ENCODE measurements around the gene DPF3.

The DPF3 gene

GRCh38 chr14:72839753-72840607, 53.9 kb downstream of the DPF3 start:
- no peak for DNase-seq (ENCODE audit: low spot score)

DNA sequence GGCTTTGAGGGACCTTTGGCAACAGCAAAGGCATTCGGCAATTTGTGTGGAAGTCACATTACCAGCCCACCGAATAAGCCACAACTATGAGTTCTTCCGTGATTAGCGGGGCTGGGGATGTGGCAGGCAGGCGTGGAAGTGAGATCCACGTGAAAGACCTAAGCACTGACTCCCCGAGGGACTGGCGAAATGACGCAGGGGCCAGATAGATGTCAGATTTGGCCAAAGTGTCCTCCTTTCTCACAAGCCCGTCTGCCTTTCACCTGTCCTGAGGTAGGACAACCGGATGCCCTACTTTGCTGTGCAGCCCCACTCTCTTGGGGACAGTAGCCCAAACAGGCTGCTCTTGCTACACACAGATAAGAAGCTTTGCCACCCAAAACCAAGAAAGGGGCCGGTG, 54.5 kb downstream of the DPF3 start:
- no peak for DNase-seq (ENCODE audit: low spot score)

- no peak for DNase-seq (ENCODE audit: low spot score)
Observed at GRCh38 chr14:72836085-72836484, 57.8 kb downstream of the DPF3 start.

- no peak for DNase-seq (ENCODE audit: low spot score)
Observed at GRCh38 chr14:72833174-72833573, 60.7 kb downstream of the DPF3 start.

DNA sequence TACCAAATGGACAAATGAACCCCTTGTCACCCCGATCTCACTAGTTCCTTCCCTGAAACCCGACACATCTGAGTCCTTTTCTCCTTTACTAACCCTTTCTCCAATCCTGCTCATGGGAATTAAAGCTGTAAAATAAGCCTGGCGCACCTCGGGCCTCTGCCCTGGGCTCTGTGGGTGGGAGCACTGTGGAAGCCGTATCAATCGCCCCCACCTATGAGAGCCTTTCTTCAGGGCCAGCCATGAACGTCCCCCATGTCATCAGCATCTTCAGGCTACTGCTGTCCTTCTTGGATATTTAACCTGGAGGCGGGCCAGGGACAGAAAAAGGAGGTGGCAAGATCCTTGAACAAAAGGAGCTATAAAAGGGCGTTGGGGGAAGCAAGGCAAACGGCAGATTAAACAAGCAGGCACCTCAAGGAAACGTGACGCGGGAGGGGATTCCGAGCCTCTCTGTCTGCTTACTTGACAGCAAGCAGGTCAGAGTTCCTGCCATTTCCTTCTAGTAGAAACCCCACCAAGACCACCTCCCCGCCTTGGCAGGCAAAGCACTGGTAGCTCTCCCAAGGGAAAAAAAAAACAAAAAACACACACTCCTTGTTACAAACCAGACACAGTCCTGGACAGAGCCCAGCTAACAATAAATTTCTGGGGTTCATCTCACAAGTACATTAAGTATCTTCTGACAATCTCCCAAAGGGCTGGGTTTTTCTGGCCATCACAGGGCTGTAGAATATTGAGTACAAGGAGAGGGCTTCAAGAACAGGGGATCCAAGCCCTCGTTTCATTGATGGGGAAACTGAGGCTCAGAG, 62.9 kb downstream of the DPF3 start:
- DNase-seq (ENCODE audit: low spot score): no peak

GRCh38 chr14:72830356-72830755, 63.5 kb downstream of the DPF3 start:
- DNase-seq (ENCODE audit: low spot score): no peak

- DNase-seq (ENCODE audit: low spot score): no peak
Observed at GRCh38 chr14:72828604-72829003, 65.3 kb downstream of the DPF3 start.

DNA sequence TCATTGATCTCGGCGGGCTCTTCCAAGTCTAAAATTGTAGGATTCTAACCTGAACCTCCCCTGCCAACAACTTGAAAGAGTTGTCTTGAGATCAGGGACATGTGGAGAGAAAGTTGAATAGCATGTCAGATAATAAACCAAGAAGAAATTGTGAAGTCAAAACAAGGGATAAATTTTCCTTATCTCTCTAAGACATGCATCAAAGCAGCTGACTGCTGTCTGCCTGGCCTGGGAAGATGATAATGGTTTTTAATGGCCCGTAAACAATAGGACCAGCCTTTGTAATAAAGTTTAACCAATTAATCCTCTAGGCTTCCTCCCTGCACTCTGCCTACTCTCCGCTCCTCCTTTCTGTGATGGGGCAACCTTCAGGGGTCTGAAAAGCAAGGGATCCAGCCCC, 67.9 kb downstream of the DPF3 start:
- DNase-seq (ENCODE audit: low spot score): no peak

GRCh38 chr14:72825486-72825885, 68.4 kb downstream of the DPF3 start:
- no peak for DNase-seq (ENCODE audit: low spot score)

- DNase-seq (ENCODE audit: low spot score): no peak
Observed at GRCh38 chr14:72824051-72824450, 69.8 kb downstream of the DPF3 start.

- no peak for DNase-seq (ENCODE audit: low spot score)
Observed at GRCh38 chr14:72822946-72823611, 70.8 kb downstream of the DPF3 start.

DNA sequence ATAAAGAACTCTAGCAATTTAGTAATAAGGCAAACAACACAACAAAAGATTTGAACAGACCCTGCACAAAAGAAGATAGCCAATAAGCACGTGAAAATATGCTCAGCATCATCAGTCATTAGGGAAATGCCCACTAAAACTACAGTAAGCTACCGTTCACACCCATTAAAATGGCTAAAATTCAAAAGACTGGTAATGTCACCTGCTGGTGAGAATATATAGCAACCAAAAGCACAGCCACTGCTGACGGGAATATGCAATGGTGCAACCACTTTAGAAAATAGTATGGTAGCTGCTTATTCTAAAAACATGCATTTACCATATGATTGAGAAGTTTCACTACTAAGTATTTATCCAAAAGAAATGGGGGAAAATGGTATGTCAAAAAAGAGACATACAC, 74.9 kb downstream of the DPF3 start:
- peak; percentile 1 for DNase-seq (ENCODE audit: low spot score)

GRCh38 chr14:72816287-72816686, 77.6 kb downstream of the DPF3 start:
- DNase-seq (ENCODE audit: low spot score): no peak

DNA sequence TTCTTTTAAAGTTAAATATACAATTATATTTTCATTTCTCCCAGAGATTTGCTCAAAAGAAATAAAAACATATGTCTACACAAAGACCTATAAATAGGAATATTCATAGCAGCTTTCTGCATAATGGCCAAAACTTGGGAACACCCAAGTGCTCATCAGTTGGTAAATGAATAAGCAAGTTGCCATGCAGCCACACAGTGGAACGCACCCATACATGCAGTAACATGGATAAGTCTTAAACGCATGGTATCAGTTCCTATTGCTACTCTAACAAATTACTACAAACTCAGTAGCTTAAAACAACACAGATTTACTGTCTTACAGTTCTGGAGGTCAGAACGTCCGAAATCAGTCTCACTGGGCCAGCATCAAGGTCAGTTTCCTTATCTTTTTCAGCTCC, 78.5 kb downstream of the DPF3 start:
- DNase-seq (ENCODE audit: low spot score): no peak

GRCh38 chr14:72812292-72812851, 81.5 kb downstream of the DPF3 start:
- no peak for DNase-seq (ENCODE audit: low spot score)

- no peak for DNase-seq (ENCODE audit: low spot score)
Observed at GRCh38 chr14:72810201-72810600, 83.7 kb downstream of the DPF3 start.

DNA sequence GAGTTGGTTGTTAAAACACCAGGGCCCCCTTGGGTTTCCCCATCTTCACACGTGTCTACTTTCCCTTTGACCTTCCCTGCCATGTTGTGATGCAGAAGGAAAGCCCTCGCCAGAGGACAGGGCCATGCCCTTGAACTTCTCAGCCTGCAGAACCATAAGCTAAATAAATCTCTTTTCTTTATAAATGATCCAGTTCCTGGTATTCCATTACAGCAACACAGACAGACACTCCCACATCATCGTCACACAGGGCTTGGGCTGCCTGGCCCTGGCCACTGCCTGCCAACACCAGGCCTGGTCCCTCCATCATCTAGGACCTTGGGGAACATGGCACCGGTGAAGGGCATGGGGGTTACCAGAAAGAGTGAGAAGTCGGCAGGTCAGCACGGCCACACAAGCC, 84.8 kb downstream of the DPF3 start:
- DNase-seq (ENCODE audit: low spot score): no peak

- DNase-seq (ENCODE audit: low spot score): no peak
Observed at GRCh38 chr14:72808564-72808963, 85.3 kb downstream of the DPF3 start.

DNA sequence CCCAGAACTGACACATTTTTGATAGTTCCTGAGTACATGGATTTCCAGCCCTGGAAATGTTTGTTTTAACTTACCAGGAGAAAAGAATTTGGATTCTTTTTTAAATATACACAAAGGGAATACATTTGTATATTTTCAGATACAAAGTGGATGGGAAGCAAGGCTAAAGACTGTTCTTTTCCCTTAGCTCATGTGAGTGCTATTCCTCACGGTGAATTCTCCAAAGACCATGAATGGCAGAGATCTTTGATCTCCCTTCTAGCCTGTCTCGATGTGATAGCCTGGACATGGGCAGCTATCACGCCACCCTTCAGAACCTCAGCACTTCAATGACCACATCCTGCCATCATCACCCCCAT, 91.3 kb downstream of the DPF3 start:
- DNase-seq (ENCODE audit: low spot score): no peak

DNA sequence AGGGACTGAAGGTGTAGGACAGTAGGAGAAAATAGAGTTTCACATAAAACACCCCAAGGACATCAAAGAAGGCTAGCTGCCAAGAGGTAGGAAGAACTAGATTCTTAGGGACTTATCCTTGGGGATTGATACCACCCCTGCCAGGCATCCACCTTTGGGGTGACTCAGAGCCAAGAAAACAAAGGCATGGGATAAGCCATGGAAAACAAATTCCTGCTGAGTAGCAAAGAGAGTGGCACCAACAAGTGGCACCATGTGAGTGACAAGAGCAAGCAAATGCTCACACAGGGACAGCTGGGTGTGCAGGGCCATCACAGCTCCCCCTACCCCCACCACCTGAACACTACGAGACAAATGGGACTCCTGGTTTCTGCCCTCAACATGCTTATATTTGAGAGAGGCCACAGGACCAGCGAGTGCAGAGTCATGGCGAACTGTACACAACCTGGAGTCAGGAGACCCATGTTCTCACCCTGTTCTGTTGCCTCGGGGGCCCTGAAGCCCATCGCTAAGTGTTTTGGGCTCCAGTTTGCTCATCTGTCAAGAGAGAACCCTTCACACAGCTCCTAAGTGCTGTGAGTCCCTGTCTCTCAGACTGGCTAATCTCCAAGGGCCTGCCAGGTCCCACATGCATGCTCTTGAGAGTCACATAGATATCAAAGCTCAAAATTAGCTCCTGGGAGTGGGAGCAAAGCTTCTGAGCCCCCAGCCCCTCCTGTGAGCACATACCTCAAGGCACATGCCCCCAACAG, 91.9 kb downstream of the DPF3 start:
- DNase-seq (ENCODE audit: low spot score): no peak

GRCh38 chr14:72801381-72801812, 92.5 kb downstream of the DPF3 start:
- no peak for DNase-seq (ENCODE audit: low spot score)

GRCh38 chr14:72800848-72801370, 93.0 kb downstream of the DPF3 start:
- no peak for DNase-seq (ENCODE audit: low spot score)

All from NAMALWA (cell line).